Measurements from ENCODE around the gene TBC1D23.
"Not testable (repeated sequence)": the region's sequence is repeated elsewhere in the genome, so short reads cannot be mapped to it uniquely, and the experiment has no call there.

TBC1D23 gene

GRCh38 chr3:100260685-100261484, at the start of gene TBC1D23:
Gene TBC1D23 (plus strand): TSS chr3:100260992. CDS start chr3:100261019, 27 bp downstream.
- peak; percentile 96 to 98 for DNase-seq

DNA sequence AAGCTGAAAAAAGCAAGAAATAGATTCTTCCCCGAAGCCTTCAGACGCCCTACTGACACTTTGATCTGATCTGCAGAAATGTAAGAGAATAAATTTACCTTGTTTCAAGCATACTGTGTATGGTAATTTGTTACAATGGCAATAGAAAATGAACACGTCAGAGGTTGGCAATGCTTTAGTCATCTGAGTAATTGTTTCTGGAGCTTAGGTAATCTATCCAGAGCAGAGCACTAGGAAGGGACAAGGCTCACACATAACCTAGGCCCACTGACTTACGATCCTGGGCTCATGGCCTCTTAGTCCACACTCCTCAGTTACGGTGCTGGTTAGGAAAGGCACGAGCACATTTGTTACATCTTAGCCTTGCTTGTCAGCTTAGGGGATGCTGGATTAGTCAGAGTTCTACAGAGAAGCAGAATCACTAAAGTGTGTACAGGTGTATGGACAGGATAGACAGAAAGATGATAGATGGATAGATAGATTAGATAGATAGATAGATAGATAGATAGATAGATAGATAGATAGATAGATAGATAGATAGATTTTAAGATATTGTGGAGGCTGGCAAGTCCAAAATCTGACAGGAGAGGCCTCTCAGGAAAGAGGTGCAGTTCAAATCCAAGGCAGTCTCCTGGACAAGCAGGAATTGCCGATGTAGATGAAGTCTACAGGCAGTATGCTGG, 46.8 kb upstream of the TBC1D23 start:
- DNase-seq: no peak

- no peak for DNase-seq
Measured at GRCh38 chr3:100214574-100214964, 46.2 kb upstream of the TBC1D23 start.

DNA sequence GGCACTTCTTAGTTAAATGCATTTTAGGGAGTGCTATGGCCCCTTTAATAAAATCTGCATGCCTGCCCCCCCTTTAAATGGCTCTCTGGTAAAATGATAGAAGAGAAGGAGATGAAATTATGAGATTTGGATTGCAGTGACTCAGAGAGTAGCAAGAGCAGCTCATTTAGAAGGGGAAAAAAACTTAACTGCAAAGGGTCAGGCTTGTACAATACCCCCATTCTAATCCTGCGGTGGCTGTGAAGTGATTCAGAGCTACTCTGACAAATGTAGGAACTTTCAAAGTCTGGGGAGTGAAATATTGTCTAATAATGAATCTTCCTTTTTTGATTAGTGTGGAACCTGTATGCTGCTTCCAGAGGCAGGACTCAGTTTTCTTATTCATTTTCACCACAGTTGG, 44.1 kb upstream of the TBC1D23 start:
- DNase-seq: no peak

DNA sequence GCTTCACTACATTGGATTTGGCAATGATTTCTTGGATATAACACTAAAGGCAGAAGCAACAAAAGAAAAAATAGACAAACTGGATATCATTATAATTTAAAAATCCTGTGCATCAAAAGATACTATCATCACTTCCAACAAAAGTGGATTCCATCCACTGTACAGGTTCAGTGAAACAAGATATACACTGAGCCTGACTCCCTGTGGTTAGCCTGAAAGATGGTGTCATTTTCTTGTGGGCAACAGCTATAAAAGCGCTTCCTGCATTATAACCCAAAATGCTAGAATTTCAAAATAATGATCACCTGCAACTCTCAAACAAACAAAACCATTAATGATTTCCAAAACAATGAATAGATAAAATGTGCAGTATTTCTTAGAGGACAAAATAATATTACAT, 39.6 kb upstream of the TBC1D23 start:
- no peak for DNase-seq

DNA sequence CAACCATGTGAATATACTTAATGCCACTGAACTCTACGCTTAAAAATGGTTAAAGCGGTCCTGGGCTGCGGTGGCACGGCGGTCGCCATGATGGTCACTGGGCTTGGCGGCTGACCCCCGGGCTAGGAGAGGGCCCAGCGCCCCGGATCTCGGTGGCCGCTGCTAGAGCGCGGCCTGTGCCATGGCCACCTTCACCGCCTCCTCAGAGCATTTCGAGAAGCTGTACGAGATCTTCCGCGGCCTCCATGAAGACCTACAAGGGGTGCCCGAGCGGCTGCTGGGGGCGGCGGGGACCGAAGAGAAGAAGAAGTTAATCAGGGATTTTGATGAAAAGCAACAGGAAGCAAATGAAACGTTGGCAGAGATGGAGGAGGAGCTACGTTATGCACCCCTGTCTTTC, 35.6 kb upstream of the TBC1D23 start:
- no peak for DNase-seq

- DNase-seq: no peak
Measured at GRCh38 chr3:100225883-100226282, 34.9 kb upstream of the TBC1D23 start.

GRCh38 chr3:100226712-100227429, 33.9 kb upstream of the TBC1D23 start:
- no peak for DNase-seq

DNA sequence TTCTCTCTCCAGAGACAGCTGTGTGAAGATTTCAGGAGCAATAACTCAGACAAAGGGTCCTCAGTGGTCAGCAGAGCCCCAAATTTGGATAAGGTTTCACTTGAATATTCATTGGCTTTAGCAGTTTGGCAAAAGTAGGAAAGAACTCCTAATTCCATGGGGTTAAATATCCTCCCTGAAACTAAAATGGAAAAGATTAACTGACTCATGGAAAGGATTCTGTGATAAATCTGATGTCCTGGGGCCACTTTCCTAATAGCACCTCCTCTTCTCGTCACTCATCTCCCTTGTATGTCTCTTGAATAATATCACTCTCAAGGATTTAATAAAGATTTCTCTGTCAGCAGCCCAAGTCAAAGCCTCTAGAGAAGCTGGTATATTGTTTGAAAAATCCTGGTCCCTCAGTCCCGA, 33.3 kb upstream of the TBC1D23 start:
- no peak for DNase-seq

DNA sequence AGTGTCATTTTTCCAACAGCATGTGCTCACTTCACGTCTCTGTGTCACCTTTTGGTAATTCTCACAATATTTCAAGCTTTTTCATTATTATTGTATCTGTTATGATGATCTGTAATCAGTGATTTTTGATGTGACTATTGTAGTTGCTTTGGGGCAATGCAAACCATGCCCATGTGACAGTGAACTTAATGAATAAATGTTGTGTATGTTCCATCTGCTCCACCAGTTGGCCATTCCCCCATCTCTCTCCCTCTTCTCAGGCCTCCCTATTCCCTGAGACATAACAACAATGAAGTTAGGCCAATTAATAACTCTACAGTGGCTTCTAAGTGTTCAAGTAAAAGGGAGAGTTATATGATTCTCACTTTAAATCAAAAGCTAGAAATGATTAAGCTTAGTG, 32.5 kb upstream of the TBC1D23 start:
- no peak for DNase-seq

GRCh38 chr3:100229188-100229587, 31.6 kb upstream of the TBC1D23 start:
- not testable (repeated sequence) for DNase-seq

- DNase-seq: no peak
Measured at GRCh38 chr3:100230710-100231109, 30.1 kb upstream of the TBC1D23 start.

DNA sequence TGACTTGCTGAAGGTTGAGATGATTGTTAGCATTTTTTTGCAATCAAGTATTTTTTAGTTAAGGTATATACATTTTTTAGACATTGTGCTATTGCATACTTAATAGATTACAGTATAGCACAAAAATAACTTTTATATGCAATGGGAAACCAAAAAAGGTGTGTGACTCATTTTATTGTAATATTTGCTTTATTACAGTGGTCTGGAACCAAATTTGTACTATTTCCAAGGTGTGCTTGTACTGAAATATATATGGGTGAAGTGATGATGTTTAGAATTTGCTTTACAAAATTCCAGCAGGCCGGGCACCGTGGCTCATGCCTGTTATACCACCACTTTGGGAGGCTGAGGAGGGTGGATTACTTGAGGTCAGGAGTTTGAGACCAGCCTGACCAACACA, 29.1 kb upstream of the TBC1D23 start:
- no peak for DNase-seq

DNA sequence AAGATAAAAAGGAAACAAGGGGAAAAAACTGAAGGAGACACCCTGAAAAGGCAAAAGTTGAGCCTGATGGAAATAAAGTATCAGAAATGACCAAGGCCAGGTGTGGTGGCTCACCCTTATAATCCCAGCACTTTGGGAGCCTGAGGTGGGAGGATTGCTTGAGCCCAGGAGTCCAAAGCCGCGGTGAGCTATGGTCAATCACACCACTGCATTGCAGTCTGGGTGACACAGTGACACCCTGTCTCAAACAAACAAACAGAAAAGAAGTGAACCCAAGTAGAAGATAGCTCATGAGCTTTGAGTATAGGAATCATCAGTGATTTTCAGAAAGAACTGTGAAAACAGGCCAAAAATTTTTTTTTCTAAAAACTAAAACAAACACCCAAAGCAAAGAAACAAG, 26.4 kb upstream of the TBC1D23 start:
- DNase-seq: no peak

DNA sequence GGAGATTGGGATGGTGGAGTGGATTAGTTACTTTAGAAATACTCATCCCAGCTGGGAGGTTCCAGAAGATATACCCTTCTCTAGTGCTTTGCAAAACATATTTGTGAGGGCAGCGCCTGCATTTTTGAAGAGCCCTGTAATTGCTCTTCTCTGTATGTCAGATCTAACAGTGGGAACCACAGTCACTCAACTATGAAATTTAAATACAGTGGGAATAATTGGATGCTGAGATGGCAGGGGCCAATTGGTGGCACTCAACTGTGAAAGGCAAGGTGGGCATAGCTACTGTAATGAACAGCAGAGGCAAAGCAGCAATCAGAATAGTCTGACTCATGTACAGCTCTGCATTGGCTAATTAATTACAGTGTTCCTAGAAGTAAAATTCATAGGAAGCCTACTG, 22.2 kb upstream of the TBC1D23 start:
- no peak for DNase-seq

- not testable (repeated sequence) for DNase-seq
Measured at GRCh38 chr3:100242471-100242870, 18.3 kb upstream of the TBC1D23 start.

DNA sequence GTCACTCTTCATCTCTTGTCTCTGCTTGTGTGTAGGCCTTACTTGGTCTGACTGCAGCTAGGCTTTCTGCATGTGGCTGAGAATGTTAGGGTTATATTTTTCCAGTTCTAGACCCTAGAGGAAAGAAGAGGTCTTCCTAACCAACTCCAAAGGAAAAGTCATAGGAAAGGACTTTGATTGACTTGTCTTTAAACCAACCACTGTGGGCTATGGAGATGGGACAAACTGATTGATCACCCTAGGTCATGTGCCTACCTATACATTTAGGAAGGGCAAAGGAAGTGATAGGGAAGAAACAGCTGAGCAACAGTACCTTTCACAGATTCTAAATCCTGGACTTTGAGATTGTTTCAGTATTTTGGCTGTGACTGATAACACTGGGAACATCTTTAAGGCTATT, 16.5 kb upstream of the TBC1D23 start:
- DNase-seq: no peak

- DNase-seq: no peak
Measured at GRCh38 chr3:100245136-100245535, 15.7 kb upstream of the TBC1D23 start.

DNA sequence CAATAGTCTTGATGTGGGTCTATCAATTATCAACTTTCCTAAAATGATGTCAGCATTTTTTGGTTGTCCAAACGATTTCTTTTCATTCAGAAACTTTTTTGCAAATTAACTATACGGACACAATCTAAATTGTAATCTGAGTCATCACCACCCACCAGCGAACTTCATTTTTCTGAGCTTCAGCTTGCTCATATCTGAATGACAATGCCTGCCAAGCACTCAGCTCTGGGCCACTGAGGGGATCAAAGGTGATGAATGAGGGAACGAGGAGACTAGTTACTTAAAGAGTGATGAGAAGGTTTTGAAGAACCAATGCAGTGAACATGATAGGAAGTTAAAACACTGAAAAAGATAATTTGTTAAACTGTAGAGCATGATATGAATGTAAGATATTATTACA, 14.9 kb upstream of the TBC1D23 start:
- DNase-seq: peak in 1 of 2 experiments; percentile 43

GRCh38 chr3:100246999-100247398, 13.8 kb upstream of the TBC1D23 start:
- DNase-seq: no peak

- no peak for DNase-seq
Measured at GRCh38 chr3:100252001-100252400, 8.8 kb upstream of the TBC1D23 start.

DNA sequence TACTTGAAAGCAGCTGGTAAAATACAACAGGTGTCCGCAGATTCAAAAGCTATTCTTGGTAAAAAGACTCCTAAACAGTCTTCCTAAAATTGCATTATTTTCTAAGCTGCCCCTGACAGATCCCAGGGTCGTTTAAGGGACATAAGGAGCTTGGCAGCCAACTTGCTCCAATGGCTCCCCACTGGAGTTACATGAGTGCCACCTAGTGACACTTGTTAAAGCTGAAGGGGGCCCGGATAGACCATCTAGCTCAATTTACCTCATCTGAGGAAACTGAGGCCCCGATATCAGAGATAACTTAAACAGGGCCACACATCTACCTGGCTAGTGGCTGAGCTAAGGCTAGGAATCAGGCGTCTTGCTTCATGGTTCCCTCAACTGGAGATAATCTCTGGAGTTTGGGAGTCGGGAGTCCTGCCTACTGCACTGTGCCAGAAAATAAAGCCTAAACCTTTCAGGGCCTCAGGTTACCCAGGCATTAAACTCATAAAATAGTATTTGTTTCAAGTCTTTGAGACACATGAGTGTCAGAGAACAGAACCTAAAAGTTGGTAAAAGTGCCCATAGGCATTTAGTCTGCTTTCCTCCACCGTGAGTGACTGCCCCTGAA, 6.5 kb upstream of the TBC1D23 start:
- DNase-seq: peak; percentile 28 to 42

GRCh38 chr3:100256731-100257151, 4.1 kb upstream of the TBC1D23 start:
- DNase-seq: no peak

Data from activated CD4-positive, alpha-beta T cell treated with anti-CD3 and anti-CD28 coated beads, Interleukin-2, amount 50 U/mL, for 48 hours (primary cell).